ENCODE measurements around the gene GTF2E1.

The GTF2E1 gene

DNA sequence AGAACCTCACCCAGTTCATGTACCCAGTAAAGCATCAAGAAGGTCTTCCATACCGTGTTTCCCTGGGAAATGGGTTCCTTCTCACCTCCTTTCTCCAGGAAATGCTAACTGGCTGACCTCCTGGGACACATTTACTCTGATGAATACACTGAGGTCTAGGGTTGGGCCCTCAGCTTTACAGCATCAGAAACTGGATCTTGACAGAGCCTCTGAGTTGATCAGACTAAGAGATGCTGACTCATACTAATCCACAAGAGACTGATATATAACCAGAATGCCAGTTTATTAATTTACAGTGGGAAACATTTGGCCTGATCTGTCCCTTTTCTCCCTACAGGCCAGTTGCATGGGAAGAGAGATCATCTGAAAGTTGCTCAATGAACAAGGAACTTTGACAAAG is 55.8 kb downstream of the GTF2E1 start:
- DNase-seq, result no peak

DNA sequence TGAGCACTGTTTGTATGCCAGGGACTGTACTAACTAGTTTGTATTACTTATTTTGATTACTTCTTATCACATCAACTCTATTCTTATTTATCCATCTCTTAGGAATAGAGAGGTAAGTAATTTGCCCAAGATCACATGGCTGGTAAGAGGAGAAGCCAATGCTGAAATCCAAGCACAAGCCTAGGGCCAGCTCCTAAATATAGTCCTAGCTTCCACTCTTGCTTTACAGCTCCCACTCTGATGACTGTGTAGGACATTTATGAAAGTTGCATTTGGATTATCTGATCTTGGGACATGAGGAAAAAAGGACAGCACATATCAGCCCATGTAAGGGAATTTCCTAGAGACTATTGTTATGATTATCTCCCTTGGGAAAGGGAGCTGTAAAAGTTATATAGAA is 58.1 kb downstream of the GTF2E1 start:
- no peak for DNase-seq

DNA sequence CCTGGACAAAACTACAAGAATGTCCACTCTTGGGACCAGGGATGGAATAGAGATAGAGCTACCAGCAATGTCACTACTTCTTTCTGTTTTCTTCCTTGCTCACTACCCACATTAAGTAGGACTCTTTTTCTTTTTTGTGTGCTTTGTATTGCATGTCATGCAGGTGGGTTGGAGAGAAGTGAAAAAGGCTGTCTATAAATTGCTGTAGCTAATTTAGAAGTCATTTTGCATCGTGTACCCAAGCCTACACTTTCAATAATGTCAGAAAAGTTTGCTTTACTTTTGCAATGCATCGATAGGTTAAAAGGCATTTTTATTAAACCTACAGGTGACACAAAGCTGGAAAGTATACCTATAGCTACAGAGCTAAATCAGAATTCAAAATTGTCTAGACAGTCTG is 58.9 kb downstream of the GTF2E1 start:
- DNase-seq, result no peak

DNA sequence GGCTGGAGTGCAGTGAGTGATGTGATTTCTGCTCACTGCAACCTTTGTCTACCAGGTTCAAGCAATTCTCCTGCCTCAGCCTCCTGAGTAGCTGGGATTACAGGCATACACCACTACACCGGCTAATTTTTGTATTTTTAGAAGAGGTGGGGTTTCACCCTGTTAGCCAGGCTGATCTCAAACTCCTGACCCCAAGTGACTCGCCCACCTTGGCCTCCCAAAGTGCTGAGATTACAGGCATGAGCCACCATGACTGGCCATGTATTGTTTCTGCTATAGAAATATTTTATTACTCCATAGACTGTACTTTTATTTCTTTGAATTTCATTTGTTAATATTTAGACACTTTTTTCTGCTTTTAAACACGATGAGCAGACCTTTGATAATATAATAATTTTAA is 60.4 kb downstream of the GTF2E1 start:
- no peak for DNase-seq

DNA sequence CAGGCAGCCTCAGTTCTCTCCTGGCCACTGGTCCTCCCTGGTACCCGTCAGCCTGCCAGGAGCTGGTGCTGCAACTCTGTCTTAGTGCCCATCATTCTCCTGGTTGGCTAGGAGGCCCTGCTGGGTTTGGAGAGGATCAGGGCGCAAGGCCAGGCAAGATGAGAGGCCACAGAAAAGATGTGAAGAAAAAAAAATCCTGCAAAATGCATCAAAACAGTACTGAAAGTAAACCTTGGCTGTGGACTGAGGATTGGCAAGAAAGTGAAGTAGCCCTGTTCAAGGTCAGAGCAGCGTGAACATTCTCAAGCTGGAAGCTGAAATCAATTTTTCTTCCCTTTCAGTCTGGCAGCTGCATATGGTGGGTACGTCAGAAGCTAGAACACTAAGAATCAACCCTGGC is 74.2 kb downstream of the GTF2E1 start:
- peak in 37 of 51 donors; percentile 1 to 74 (median 29) for DNase-seq

DNA sequence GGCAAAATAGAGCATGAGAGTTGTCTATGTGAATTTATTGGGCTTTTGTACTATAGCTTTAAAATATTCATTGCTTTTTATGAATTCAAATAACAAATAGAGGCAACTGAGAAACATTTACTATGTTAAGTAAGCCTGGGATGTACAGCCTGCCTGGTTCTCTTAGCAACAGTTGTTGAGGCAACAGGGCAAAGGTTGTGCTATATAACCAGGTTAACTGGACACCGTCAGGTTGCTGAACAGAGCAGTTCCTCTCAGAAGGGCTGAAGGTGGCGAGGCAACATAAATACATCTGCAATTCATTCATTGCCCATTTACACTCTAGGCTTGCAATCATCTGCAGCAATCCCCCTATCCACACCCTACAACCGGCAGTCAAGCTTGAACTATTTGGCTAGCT is 78.2 kb downstream of the GTF2E1 start:
- DNase-seq, result no peak

DNA sequence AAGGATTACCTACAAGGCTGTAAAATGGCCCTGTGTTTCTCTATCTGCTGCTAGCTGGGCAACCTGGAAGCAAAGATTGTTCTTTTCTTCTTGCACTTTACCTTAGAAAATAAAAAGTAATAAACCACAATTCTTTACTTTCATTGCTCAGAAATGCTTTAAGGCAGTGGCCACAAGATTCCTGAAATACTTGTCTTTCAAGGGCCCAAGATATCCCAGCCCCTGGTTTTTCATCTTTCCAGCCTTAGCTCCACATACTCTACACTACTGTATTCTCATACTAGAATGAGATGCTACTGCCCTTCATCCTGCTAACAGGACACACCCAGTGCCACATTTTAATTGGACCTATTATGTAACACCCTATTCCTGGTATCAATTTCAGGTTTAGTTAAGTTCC is 78.9 kb downstream of the GTF2E1 start:
- no peak for DNase-seq

DNA sequence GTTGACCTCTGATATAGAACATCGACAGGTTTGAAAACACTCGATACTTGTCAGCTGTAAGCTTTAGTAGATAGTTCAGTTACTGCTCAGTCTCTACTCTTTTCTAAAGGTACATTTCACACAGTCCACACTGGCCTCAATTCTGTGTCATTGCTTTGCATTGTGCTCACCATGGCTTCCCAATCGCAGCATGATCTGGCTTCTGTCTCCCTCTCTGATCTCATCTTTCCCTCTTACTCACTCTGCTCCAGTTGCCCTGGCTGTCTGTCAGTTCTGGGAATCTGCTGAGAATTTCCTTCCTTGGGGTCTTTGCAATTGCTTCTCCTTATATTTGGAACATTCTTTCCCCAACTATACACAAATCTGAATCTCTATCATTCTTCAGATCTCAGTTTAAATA is 80.6 kb downstream of the GTF2E1 start:
- peak in 1 of 51 donors; percentile 15 for DNase-seq

DNA sequence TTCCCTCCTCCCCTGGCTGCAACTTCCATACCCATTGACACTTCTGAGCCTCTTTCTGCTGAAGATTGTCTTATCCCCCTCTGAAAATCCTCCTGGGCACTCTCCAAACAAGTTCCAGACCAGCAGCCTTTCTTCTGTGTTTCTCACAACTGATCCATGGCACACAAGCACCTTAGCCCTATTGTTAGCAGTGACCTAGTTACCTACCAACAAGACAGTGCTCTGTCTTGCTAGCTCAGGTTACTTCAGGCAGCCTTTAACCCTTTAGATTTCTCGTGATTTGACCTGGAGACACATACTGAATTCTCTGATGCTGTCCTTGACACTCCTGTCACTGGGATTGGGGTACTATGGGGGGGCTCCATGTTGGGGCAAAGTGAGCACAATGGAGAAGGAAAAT is 82.1 kb downstream of the GTF2E1 start:
- no peak for DNase-seq

DNA sequence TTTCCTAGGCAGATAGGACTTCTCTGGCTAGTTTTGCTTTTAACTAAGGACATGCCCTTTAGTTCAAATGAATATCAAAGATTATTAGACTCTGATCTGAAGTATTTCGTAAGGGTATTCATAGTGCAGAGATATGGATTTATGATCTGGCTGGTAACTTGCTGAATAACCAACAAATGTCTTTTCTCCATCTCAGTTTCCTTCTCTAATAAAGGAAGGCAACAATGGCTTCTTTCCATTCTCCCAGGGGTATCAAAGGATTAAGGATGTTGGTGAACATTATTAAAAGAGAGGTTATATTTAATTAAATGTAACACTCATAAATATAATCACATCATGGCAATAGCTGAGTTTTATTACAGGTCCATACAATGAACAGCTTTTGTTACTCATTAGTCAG is 86.3 kb downstream of the GTF2E1 start:
- DNase-seq, result no peak

DNA sequence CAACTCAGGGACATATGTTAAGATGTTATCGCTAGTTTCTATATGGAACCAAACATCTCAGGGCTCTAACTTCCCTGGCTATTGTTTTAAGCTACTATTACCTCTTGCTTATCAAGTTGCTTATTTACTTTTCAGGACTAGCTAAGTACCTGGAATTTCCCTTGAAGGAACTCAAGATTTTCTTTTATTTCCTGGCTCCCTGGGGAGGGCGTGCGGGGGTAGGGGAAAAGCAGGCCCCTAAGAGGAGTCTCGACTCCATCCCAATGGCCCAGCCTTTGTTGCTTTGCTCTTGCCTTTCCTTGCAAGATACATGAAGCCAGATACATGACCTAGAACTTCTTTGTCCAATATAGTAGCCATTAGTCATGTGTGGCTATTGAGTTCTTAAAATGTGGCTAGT is 88.5 kb downstream of the GTF2E1 start:
- DNase-seq, result no peak

All from hypothalamus (tissue), 51 donors.